Activated CD8-positive, alpha-beta memory T cell treated with anti-CD3 and anti-CD28 coated beads, Interleukin-2, amount 50 U/mL, for 1 hour (primary cell): ENCODE data around the gene FTSJ1.
"Not testable (repeated sequence)": the region's sequence is repeated elsewhere in the genome, so short reads cannot be mapped to it uniquely, and the experiment has no call there.

ENCODE experiments used
- DNase-seq: peaks from one replicate; pipeline ENCODE4 v3.0.0-alpha.2; 2020; ENCODE audit errors: extremely low read depth

The FTSJ1 gene

GRCh38 chrX:48521353-48522243, 45.6 kb downstream of the FTSJ1 start, which contains the start of gene EBP:
Gene EBP (plus strand): TSS chrX:48521808. CDS start chrX:48523772, 1,964 bp downstream.
- peak; percentile 83 for DNase-seq

DNA sequence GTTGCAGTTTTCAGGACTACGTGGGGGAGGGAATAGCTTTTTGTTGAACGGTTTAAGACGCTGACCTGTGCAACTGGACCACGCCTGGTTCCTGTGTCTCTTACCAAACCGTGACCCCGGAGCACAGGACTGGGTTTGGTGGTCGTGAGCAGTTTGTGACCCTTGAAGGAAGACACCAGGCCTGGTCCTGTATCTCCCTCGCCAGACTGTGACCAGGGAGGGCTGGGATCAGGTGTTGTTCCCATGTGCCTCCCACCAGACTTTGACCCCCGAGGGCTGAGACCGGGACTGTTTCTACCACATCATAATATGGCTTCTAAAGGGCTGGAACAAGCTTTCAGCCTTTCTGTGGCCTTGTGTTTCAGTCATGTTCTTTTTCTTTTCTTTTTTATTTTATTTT, 46.3 kb downstream of the FTSJ1 start:
- DNase-seq: no peak

- DNase-seq: no peak
Observed at GRCh38 chrX:48523682-48524081, 47.7 kb downstream of the FTSJ1 start.

DNA sequence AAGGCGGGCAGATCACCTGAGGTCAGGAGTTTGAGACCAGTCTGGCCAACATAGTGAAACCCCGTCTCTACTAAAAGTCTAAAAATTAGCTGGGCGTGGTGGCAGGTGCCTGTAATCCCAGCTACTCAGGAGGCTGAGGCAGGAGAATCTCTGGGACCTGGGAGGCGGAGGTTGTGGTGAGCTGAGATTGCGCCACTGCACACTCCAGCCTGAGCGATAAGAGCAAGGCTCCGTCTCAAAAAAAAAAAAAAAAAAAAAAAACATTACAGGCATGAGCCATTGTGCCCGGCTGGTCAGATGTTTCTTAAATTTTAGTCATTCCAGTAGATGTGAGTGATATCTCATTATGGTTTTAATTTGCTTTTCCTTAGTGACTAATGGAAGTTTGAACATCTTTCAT, 49.9 kb downstream of the FTSJ1 start:
- not testable (repeated sequence) for DNase-seq

DNA sequence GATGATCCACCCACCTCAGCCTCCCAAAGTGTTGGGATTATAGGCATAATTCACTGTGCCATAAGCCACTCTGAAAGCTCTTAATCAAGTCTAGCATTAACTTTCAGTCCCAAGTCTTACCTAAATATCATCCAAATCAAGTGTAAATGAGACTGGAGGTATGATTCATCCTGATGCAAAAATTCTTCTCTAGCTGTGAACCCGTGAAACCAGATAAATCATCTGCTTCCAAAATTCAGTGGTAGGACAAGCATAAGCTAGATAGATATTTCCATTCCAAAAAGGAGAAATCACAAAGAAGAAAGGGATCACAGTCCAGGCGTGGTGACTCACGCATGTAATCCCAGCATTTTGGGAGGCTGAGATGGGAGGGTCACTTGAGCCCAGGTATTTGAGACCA, 54.7 kb downstream of the FTSJ1 start:
- no peak for DNase-seq

- no peak for DNase-seq
Observed at GRCh38 chrX:48531358-48531959, 55.5 kb downstream of the FTSJ1 start.

DNA sequence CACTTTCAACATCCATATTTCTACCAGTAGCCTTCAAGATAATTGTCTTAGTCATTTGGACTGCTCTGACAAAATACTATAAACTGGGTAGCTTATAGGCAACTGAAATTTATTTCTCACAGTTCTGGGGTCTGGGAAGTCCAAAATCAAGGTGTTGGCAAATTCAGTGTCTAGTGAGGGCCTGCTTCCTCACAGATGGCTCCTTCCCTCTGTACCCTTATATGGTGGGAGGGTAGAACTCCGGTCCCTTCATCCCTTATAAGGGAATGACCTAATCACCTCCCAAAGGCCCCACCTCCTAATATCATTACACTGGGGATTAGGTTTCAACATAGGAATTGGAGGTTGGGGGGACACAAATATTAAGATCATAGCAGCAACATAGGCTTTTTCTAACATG, 56.2 kb downstream of the FTSJ1 start:
- DNase-seq: no peak

GRCh38 chrX:48533165-48533564, 57.2 kb downstream of the FTSJ1 start:
- no peak for DNase-seq
